Neural cell (in vitro differentiated cells): ENCODE measurements around the gene ATF6.

Source experiments
- EZH2 ChIP-seq: fragments of 200-600, 300-800 bp; shearing (Covaris generic), sonication (generic); IDR thresholded peaks from 2 replicates; pipeline ENCODE4 v1.6.1; 2014; ENCODE audit warnings: antibody characterized with exemption, low read length, borderline replicate concordance, mild to moderate bottlenecking; ENCODE audit not compliant: insufficient read depth, poor library complexity, severe bottlenecking
- MXI1 ChIP-seq: fragments of 450-650 bp; conservative IDR thresholded peaks from 2 replicates; pipeline ENCODE4 v1.6.1; 2014; ENCODE audit warnings: antibody characterized with exemption, mild to moderate bottlenecking; ENCODE audit not compliant: poor library complexity, severe bottlenecking
- POLR2AphosphoS5 ChIP-seq: IDR thresholded peaks from 2 replicates; pipeline ENCODE4 v1.6.1; 2012
- TAF1 ChIP-seq: IDR thresholded peaks from 2 replicates; pipeline ENCODE4 v1.6.1; 2012; ENCODE audit warnings: low read depth
- TF ChIP-seq, protein P1 (sequence below): fragments of 450-650 bp; IDR thresholded peaks from 2 replicates; pipeline ENCODE4 v1.5.1; 2014; ENCODE audit warnings: antibody characterized with exemption, mild to moderate bottlenecking, moderate library complexity; ENCODE audit not compliant: poor library complexity, severe bottlenecking

- no peak for TF ChIP-seq TAF1
- TF ChIP-seq, protein P1, sequence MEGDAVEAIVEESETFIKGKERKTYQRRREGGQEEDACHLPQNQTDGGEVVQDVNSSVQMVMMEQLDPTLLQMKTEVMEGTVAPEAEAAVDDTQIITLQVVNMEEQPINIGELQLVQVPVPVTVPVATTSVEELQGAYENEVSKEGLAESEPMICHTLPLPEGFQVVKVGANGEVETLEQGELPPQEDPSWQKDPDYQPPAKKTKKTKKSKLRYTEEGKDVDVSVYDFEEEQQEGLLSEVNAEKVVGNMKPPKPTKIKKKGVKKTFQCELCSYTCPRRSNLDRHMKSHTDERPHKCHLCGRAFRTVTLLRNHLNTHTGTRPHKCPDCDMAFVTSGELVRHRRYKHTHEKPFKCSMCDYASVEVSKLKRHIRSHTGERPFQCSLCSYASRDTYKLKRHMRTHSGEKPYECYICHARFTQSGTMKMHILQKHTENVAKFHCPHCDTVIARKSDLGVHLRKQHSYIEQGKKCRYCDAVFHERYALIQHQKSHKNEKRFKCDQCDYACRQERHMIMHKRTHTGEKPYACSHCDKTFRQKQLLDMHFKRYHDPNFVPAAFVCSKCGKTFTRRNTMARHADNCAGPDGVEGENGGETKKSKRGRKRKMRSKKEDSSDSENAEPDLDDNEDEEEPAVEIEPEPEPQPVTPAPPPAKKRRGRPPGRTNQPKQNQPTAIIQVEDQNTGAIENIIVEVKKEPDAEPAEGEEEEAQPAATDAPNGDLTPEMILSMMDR = no peak
- TF ChIP-seq POLR2AphosphoS5 = no peak
- TF ChIP-seq MXI1 = no peak
- no peak for TF ChIP-seq EZH2
These were observed 187.9 kb downstream of the ATF6 start for GRCh38 chr1:161954050-161954449.
